Pancreas (tissue), 10 donors: ENCODE measurements around the gene HIBADH. TPM values are rescaled to one million over a fixed set of nuclear protein-coding genes. Genes with fewer than 3 reads are reported as not detected.
A peak's percentile ranks its signal among the peaks of the same experiment; 100 is the strongest.

Experiments
- ATAC-seq, 4 donors: fragments of 200-7000 bp; cut with Tn5 transposase; one replicate each; pipeline versions ENCODE4 v1.8.0 to v1.9.1; 2020; ENCODE audit warnings: mild to moderate bottlenecking in 4 of 4, moderate library complexity in 4 of 4
- DNase-seq, 6 donors: peaks; one replicate each; pipeline ENCODE4 v3.0.0-alpha.2; 2020
- FAIRE-seq: peaks from 2 replicates; lab custom pipeline; 2012; peaks lifted over from hg19 to GRCh38; lab: Jason Lieb, UNC
- H3K27ac ChIP-seq, 4 donors: fragments of 200-600 bp; sonication (generic); 1 replicate in 3 of 4; 2 replicates in 1 of 4; pipeline versions ENCODE4 v1.5.0 to v1.8.0; 2020
- H3K27me3 ChIP-seq, 4 donors: fragments of 200-600 bp; one replicate each; pipeline ENCODE4 v1.8.0; 2021
- H3K36me3 ChIP-seq, 3 donors: fragments of 200-600 bp; sonication (generic) in 1 of 3; one replicate each; pipeline versions ENCODE4 v1.5.0 to v1.8.0; 2020 to 2021
- H3K4me1 ChIP-seq, 3 donors: fragments of 200-600 bp; one replicate each; pipeline ENCODE4 v1.8.0; 2021
- H3K4me3 ChIP-seq, 4 donors: fragments of 200-600 bp; sonication (generic) in 2 of 4; one replicate each; pipeline versions ENCODE4 v1.5.0 to v1.8.0; 2020 to 2021
- H3K9me3 ChIP-seq, 4 donors: fragments of 200-600 bp; one replicate each; pipeline ENCODE4 v1.8.0; 2021
- WGBS, 2 donors: extraction: QIAGEN DNeasy Blood & Tissue Kit; methylation state at CpG; one replicate each; pipeline ENCODE4 v1.1.7; 2013; 5-methylcytosine and 5-hydroxymethylcytosine counted together
- intact Hi-C, 3 donors: fragments of 100-400 bp; cut with DNase I; formaldehyde crosslinking; loops; one replicate each; pipeline versions ENCODE4 v1.11.1 to v1.14.2; 2022
- polyA plus RNA-seq, 2 donors: library from polyadenylated mRNA; stranded (reverse); fragments of 200-250 nt; gene quantifications; one replicate each; pipeline ENCODE4 v1.2.3, GENCODE V29; 2013
- total RNA-seq, 6 donors: library from RNA; stranded (reverse); fragmentation: NEBNext Ultra II Directional in 4 of 6; extraction: Animal tissue kit (Norgen Biotek cat#: 25700) in 4 of 6; gene quantifications; one replicate each; pipeline versions ENCODE4 v1.2.1 to v1.2.4, GENCODE V29; 2021 to 2023
- TF ChIP-seq, protein P1 (sequence below), 4 donors: fragments of 200-600 bp; sonication (generic) in 3 of 4; IDR thresholded peaks; one replicate each; pipeline versions ENCODE4 v1.5.0 to v1.8.0; 2021; ENCODE audit warnings: antibody characterized with exemption in 4 of 4
- donor health status: healthy with polysubstance abuse.
- donor health status: DM: no; HTN: no; CAD: no; lungs with moderate emphysema.
- donor health status: DM: no; HTN: no; CAD: no.
- donor health status: control.
- donor health status: control.
- donor health status: Bipolar disorder and iron deficiency.
- donor health status: DM: yes; HTN: yes; CAD: no.
- donor health status: DM: no; HTN: no; CAD: no.
- donor health status: DM: no; HTN: no; CAD: no.
- donor health status: DM: yes; HTN: yes; CAD: no.

The HIBADH gene
- total and polyA plus RNA-seq, 8 donors: 10.2 to 23.3 (median 14.2) TPM

DNA sequence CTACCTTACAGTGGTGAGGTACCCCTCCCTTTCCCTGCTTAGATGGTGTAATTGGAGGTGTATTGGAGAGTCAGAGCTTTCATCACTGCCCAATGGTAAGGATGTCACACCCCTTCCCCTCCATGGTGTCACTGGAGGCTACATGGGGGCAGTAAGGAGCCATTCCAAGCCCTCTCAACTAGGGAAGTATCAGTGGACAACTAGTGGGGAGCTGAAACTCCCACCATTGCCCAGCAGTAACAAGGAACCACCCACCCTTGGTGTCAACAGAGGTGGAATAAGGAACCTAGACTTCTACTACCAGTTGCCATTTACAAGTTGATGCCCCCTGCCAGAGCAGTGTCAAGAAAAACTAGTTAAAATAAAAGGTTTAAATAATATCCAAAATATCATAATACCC, 2.8 kb upstream of the HIBADH start:
- no peak overlapping the region for H3K27ac ChIP-seq
- no peaks in the 10 kb centered on the region for H3K27me3 ChIP-seq
- H3K4me1 ChIP-seq: peaks cover 0 to 4% (median 0%) of the 10 kb centered on the region in 3 donors
- DNase-seq (no peak), ATAC-seq (no peak), FAIRE-seq (no peak)
- H3K4me3 ChIP-seq: no peak overlapping the region
- H3K9me3 ChIP-seq: no peaks in the 10 kb centered on the region
- intact Hi-C loops: no loop called here
- TF ChIP-seq, protein P1, sequence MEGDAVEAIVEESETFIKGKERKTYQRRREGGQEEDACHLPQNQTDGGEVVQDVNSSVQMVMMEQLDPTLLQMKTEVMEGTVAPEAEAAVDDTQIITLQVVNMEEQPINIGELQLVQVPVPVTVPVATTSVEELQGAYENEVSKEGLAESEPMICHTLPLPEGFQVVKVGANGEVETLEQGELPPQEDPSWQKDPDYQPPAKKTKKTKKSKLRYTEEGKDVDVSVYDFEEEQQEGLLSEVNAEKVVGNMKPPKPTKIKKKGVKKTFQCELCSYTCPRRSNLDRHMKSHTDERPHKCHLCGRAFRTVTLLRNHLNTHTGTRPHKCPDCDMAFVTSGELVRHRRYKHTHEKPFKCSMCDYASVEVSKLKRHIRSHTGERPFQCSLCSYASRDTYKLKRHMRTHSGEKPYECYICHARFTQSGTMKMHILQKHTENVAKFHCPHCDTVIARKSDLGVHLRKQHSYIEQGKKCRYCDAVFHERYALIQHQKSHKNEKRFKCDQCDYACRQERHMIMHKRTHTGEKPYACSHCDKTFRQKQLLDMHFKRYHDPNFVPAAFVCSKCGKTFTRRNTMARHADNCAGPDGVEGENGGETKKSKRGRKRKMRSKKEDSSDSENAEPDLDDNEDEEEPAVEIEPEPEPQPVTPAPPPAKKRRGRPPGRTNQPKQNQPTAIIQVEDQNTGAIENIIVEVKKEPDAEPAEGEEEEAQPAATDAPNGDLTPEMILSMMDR (IDR thresholded peaks at IDR 0.05): no peak
- H3K36me3 ChIP-seq: no peaks in the 10 kb centered on the region

DNA sequence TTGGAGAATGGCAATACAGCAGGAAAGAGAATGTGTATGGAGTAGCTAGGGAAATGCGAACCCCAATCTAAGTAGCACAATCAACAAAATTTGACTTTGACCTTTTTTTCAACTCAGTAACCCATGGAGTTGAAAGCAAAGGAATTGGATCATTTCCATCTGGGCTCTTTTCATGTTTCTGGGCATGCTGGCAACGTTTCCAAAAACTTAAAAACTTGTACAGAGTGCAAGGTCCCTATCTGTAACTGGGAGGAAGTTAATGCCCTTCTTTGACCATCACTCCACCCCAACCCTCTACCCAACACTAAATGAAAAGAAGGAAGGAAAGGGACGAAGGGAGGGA, 1.3 kb upstream of the HIBADH start:
- Histone ChIP-seq H3K4me3 (no peak overlapping the region), H3K36me3 (no peaks in the 10 kb centered on the region), H3K4me1 (peaks cover 0 to 4% (median 0%) of the 10 kb centered on the region in 3 donors), H3K27ac (no peak overlapping the region), H3K9me3 (no peaks in the 10 kb centered on the region), H3K27me3 (no peaks in the 10 kb centered on the region)
- FAIRE-seq: no peak
- no peak for DNase-seq
- 62 to 67% methylated on average over 3 of the region's 3 CpGs for WGBS, 2 donors
- intact Hi-C loops: no loop called here
- no peak for ATAC-seq
- TF ChIP-seq, protein P1 (IDR thresholded peaks at IDR 0.05): no peak

DNA sequence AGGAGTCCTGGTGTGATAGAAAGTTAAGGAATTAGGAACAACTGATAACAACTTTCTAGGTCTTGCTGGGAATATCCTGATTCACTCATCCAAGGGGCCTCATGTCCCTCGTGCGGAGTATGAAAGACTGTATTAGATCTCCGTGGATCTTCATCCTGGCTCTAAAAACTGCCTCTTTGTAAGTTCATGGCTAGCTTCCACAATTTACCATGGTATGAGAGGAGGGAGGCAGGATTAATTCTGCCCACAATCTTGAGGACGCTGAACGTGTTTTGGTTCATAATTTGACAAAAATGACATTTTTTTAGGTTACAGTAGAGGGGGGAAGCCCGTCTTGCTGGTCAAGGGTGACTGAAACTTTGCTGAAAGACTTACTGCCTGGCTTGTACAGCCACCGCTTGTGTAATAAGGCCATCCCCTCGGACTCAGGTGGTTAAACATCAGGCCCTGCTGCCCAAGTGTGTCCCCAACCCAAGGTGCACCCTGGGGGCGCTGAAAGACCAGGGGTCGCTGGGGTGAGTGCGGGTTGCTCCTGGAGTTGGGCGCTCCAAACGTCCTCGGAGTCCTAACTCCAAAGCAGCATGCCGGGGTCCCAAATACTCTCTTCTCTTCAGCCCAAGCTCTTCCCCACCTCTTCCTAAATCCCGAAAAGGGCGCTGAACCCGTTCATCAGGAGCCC, 733 bp downstream of the HIBADH start:
- intact Hi-C loops: no loop called here
- 7 to 9% methylated on average over 18 of the region's 18 CpGs for WGBS, 2 donors
- ATAC-seq: peak; percentile 6 to 29 (median 18)

DNA sequence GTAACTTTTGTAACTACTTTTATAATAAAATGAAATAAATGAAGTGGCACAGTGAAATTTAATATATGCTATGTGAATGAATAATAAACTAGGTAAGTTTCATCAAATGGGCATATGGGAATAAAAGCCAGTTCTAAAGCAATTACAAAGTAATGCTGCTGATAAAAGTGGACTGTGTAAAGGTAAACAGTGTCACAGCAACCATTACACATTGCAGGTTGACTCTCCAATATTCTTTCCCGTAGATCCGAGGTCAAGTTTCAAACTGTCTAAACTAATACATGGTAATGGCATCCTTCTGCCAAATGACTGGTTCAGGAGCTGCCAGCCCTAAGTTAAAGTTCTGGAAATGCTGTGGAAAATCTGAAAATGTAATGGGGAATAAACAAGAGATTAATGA, 6.0 kb downstream of the HIBADH start:
- TF ChIP-seq, protein P1 (IDR thresholded peaks at IDR 0.05): no peak
- Histone ChIP-seq H3K4me1 (peaks cover 0 to 9% (median 0%) of the 10 kb centered on the region in 3 donors), H3K4me3 (no peak overlapping the region), H3K36me3 (no peaks in the 10 kb centered on the region), H3K9me3 (no peaks in the 10 kb centered on the region), H3K27me3 (no peaks in the 10 kb centered on the region), H3K27ac (peak overlapping the region in 1 of 4 donors; percentile 10)
- no peak for DNase-seq
- ATAC-seq: peak; percentile 46 to 86 (median 80)
- 26% methylated on average over 2 of the region's 2 CpGs for WGBS, 2 donors
- intact Hi-C loops: no loop called here
- no peak for FAIRE-seq

More for the DNA sequence above, 733 bp downstream of the HIBADH start:
- FAIRE-seq (no peak), DNase-seq (peak in 4 of 6 donors; percentile 26 to 65 (median 50))
- TF ChIP-seq, protein P1 (IDR thresholded peaks at IDR 0.05): no peak
- H3K36me3 ChIP-seq: no peaks in the 10 kb centered on the region
- H3K27me3 ChIP-seq: no peaks in the 10 kb centered on the region
- peak overlapping the region; percentile 71 to 87 (median 82) for H3K4me3 ChIP-seq
- no peaks in the 10 kb centered on the region for H3K9me3 ChIP-seq
- H3K4me1 ChIP-seq: peaks cover 0 to 8% (median 0%) of the 10 kb centered on the region in 3 donors
- peak overlapping the region; percentile 87 to 94 (median 90) for H3K27ac ChIP-seq

DNA sequence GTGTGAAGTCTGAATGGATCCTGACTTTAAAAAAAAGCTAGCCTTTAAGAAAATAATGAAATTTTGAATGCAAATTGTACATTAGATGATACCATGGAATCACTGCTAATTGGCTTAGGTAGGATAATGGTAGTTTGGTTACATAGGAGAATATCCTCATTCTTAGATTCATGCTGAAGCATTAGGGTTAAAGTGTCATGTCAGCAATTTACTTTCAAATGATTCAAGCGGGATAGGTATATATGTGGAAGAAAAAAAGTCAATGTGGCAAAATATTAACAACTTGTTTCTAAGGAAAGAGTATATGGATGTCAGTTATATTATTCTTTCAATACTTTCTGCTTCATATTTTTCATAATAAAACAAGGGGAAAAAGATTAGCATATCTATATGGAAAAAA, 7.5 kb downstream of the HIBADH start:
- ATAC-seq (no peak), DNase-seq (no peak), FAIRE-seq (peak; percentile 26)
- Histone ChIP-seq H3K36me3 (no peaks in the 10 kb centered on the region), H3K4me1 (peaks cover 0 to 7% (median 0%) of the 10 kb centered on the region in 3 donors), H3K4me3 (no peak overlapping the region), H3K9me3 (no peaks in the 10 kb centered on the region), H3K27ac (no peak overlapping the region), H3K27me3 (no peaks in the 10 kb centered on the region)
- WGBS, 2 donors: 91 to 97% methylated on average over 1 of the region's 1 CpG
- TF ChIP-seq, protein P1 (IDR thresholded peaks at IDR 0.05): no peak
- intact Hi-C loops: no loop called here
